ENCODE results near the gene CRB2. TPM values are rescaled to one million over a fixed set of nuclear protein-coding genes. Genes with fewer than 3 reads are reported as not detected.

CRB2 gene
- total and polyA plus RNA-seq, 3 donors from 2014 or later = 0.63 to 3.4 (median 0.68) TPM

GRCh38 chr9:123425261-123425821, 69.3 kb downstream of the CRB2 start:
- H3K27ac ChIP-seq = no peak overlapping the region
- 91 to 92% methylated on average over 20 of the region's 20 CpGs for WGBS, 2 donors
- no peak for TF ChIP-seq POLR2A (IDR thresholded peaks at IDR 0.05)
- TF ChIP-seq CTCF (IDR thresholded peaks at IDR 0.05) = no peak
- H3K9me3 ChIP-seq = no peaks in the 10 kb centered on the region
- no peaks in the 10 kb centered on the region for H3K36me3 ChIP-seq (ENCODE audit: low read depth, missing control alignments)
- H3K27me3 ChIP-seq = no peaks in the 10 kb centered on the region
- no peak overlapping the region for H3K4me3 ChIP-seq
- DNase-seq = no peak
- H3K4me1 ChIP-seq = no peaks in the 10 kb centered on the region
- intact Hi-C loops (cut with DNase I; ENCODE audit: low total_unique reads) = no loop called here

GRCh38 chr9:123425836-123426365, 69.9 kb downstream of the CRB2 start:
- DNase-seq = no peak
- 88 to 89% methylated on average over 6 of the region's 6 CpGs for WGBS, 2 donors
- Histone ChIP-seq H3K27ac (no peak overlapping the region), H3K9me3 (no peaks in the 10 kb centered on the region), H3K4me1 (no peaks in the 10 kb centered on the region), H3K27me3 (no peaks in the 10 kb centered on the region), H3K4me3 (no peak overlapping the region), H3K36me3 (ENCODE audit: low read depth, missing control alignments) (no peaks in the 10 kb centered on the region)
- intact Hi-C loops (cut with DNase I; ENCODE audit: low total_unique reads) = no loop called here
- TF ChIP-seq POLR2A (IDR thresholded peaks at IDR 0.05) (no peak), CTCF (IDR thresholded peaks at IDR 0.05) (no peak)

GRCh38 chr9:123426406-123426805, 70.4 kb downstream of the CRB2 start:
- Histone ChIP-seq H3K9me3 (no peaks in the 10 kb centered on the region), H3K36me3 (ENCODE audit: low read depth, missing control alignments) (no peaks in the 10 kb centered on the region), H3K27ac (no peak overlapping the region), H3K27me3 (no peaks in the 10 kb centered on the region), H3K4me3 (no peak overlapping the region), H3K4me1 (no peaks in the 10 kb centered on the region)
- TF ChIP-seq CTCF (IDR thresholded peaks at IDR 0.05) (no peak), POLR2A (IDR thresholded peaks at IDR 0.05) (no peak)
- WGBS, 2 donors = 84 to 91% methylated on average over 2 of the region's 2 CpGs
- intact Hi-C loops (cut with DNase I; ENCODE audit: low total_unique reads) = no loop called here
- DNase-seq = no peak

MicroRNA genes within 50 kb of the gene (microRNA counts, 767-probe panel; counts per million panel counts)
- 0 to 152 counts per million in 2 donors for microRNA hsa-miR-601

Small RNAs within 50 kb of the gene (microRNA-seq; reads per million reads assigned to microRNA genes)
- 0 to 0.70 reads per million in 2 donors for gene MIR601 (ENCODE audit: borderline number of aligned reads in 2 of 2, borderline replicate concordance in 1 of 2)

Small RNAs within 50 kb of the gene (small RNA-seq; reads per million reads assigned to genes)
- 0 reads per million in 2 donors for gene MIR601

Other genes with a start within 250 kb of the CRB2 start
- gene STRBP, start 87.6 kb upstream of the CRB2 start, total RNA-seq = 10 to 100 TPM; 47.8 to 66.5 TPM
- gene STRBP, start 87.6 kb upstream of the CRB2 start, polyA plus RNA-seq (ENCODE audit: insufficient read depth, low read depth, low replicate concordance) = 102 TPM